DND-41 (cell line): ENCODE results near the gene SLX4IP.

Experiments
- EZH2 ChIP-seq: IDR thresholded peaks from 3 replicates; pipeline ENCODE4 v1.6.1; 2012; ENCODE audit warnings: borderline replicate concordance, low read depth, mild to moderate bottlenecking, moderate library complexity, low read length, inconsistent platforms; ENCODE audit not compliant: severe bottlenecking
- TF ChIP-seq, protein P1 (sequence below): IDR thresholded peaks from 2 replicates; pipeline ENCODE4 v1.5.1; 2012; ENCODE audit warnings: borderline replicate concordance, low read length, moderate library complexity, mild to moderate bottlenecking; ENCODE audit not compliant: poor library complexity, severe bottlenecking; ENCODE audit errors: extremely low read depth

DNA sequence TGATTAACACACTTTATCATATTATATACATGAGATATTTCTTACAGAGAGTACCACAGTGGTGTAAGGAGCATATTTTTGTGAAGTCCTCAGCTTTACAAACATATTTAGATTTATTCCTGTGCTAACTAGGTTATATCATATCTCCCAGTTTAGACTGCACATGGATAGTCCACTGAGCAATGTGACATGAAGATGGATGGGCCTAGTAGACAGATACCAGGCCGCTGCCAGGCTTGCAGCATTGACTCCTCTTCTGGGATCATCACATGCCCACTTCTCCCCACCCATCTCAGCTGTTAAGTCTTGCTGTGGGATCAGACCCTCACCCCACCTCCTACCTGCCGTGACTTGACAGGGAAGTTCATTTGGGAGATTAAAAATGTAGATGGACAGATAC, 95.8 kb downstream of the SLX4IP start:
- TF ChIP-seq, protein P1, sequence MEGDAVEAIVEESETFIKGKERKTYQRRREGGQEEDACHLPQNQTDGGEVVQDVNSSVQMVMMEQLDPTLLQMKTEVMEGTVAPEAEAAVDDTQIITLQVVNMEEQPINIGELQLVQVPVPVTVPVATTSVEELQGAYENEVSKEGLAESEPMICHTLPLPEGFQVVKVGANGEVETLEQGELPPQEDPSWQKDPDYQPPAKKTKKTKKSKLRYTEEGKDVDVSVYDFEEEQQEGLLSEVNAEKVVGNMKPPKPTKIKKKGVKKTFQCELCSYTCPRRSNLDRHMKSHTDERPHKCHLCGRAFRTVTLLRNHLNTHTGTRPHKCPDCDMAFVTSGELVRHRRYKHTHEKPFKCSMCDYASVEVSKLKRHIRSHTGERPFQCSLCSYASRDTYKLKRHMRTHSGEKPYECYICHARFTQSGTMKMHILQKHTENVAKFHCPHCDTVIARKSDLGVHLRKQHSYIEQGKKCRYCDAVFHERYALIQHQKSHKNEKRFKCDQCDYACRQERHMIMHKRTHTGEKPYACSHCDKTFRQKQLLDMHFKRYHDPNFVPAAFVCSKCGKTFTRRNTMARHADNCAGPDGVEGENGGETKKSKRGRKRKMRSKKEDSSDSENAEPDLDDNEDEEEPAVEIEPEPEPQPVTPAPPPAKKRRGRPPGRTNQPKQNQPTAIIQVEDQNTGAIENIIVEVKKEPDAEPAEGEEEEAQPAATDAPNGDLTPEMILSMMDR: no peak
- TF ChIP-seq EZH2: no peak
